ENCODE results near the gene MAGI3. TPM values are rescaled to one million over a fixed set of nuclear protein-coding genes. Genes with fewer than 3 reads are reported as not detected.

MAGI3 gene
- total RNA-seq, 3 donors from 2014 or later (not counting 1 experiment from before 2014, with no cell fraction given): 0.61 to 1.6 (median 0.66) TPM

GRCh38 chr1:113488576-113489177, 98.4 kb downstream of the MAGI3 start:
- TF ChIP-seq CTCF (IDR thresholded peaks at IDR 0.05): no peak
- peaks cover 24 to 32% of the 10 kb centered on the region in 2 donors for H3K9me3 Mint-ChIP-seq
- no peak for ATAC-seq

GRCh38 chr1:113490384-113490783, 100.1 kb downstream of the MAGI3 start:
- Histone ChIP-seq H3K27ac (ENCODE audit: low read length) (no peak overlapping the region), H3K4me1 (ENCODE audit: control insufficient read depth, insufficient read depth, low read length) (no peaks in the 10 kb centered on the region), H3K9me3 (ENCODE audit: control insufficient read depth, insufficient read depth, low read length) (peaks cover 4% of the 10 kb centered on the region), H3K4me3 (ENCODE audit: low read length) (no peak overlapping the region), H3K36me3 (ENCODE audit: control insufficient read depth, insufficient read depth, low read length) (no peaks in the 10 kb centered on the region), H3K27me3 (ENCODE audit: control insufficient read depth, insufficient read depth, low read length) (no peaks in the 10 kb centered on the region)
- WGBS (ENCODE audit: insufficient coverage): 75% methylated on average over 1 of the region's 1 CpG
- Mint-ChIP-seq H3K27me3 (ENCODE audit: low read depth in 2 of 2) (peaks cover 0 to 2% of the 10 kb centered on the region in 2 donors), H3K27ac (no peak overlapping the region), H3K36me3 (peaks cover 35% of the 10 kb centered on the region), H3K4me1 (no peaks in the 10 kb centered on the region), H3K4me3 (no peak overlapping the region), H3K9me3 (peaks cover 26 to 27% of the 10 kb centered on the region in 2 donors)
- intact Hi-C loops (cut with micrococcal nuclease): no loop called here
- ATAC-seq: no peak
- no peak for TF ChIP-seq CTCF (IDR thresholded peaks at IDR 0.05)
- DNase-seq: no peak

More at GRCh38 chr1:113488576-113489177, 98.4 kb downstream of the MAGI3 start:
- H3K4me3 ChIP-seq (ENCODE audit: low read length): no peak overlapping the region
- Mint-ChIP-seq H3K27me3 (ENCODE audit: low read depth in 2 of 2) (peaks cover 0 to 2% of the 10 kb centered on the region in 2 donors), H3K36me3 (peaks cover 39% of the 10 kb centered on the region), H3K4me3 (no peak overlapping the region), H3K4me1 (no peaks in the 10 kb centered on the region), H3K27ac (no peak overlapping the region)
- 86% methylated on average over 4 of the region's 4 CpGs for WGBS (ENCODE audit: insufficient coverage)
- DNase-seq: no peak
- intact Hi-C loops (cut with micrococcal nuclease): no loop called here
- H3K27me3 ChIP-seq (ENCODE audit: control insufficient read depth, insufficient read depth, low read length): no peaks in the 10 kb centered on the region
- H3K27ac ChIP-seq (ENCODE audit: low read length): no peak overlapping the region
- no peaks in the 10 kb centered on the region for H3K4me1 ChIP-seq (ENCODE audit: control insufficient read depth, insufficient read depth, low read length)
- peaks cover 4% of the 10 kb centered on the region for H3K9me3 ChIP-seq (ENCODE audit: control insufficient read depth, insufficient read depth, low read length)
- no peaks in the 10 kb centered on the region for H3K36me3 ChIP-seq (ENCODE audit: control insufficient read depth, insufficient read depth, low read length)

GRCh38 chr1:113493533-113493932, 103.2 kb downstream of the MAGI3 start:
- no peaks in the 10 kb centered on the region for H3K36me3 ChIP-seq (ENCODE audit: control insufficient read depth, insufficient read depth, low read length)

More at GRCh38 chr1:113493533-113493932, 103.2 kb downstream of the MAGI3 start:
- intact Hi-C loops (cut with micrococcal nuclease): no loop called here
- DNase-seq: no peak
- TF ChIP-seq CTCF (IDR thresholded peaks at IDR 0.05): no peak
- no peak for ATAC-seq
- Histone ChIP-seq H3K27me3 (ENCODE audit: control insufficient read depth, insufficient read depth, low read length) (no peaks in the 10 kb centered on the region), H3K27ac (ENCODE audit: low read length) (no peak overlapping the region), H3K9me3 (ENCODE audit: control insufficient read depth, insufficient read depth, low read length) (no peaks in the 10 kb centered on the region), H3K4me3 (ENCODE audit: low read length) (no peak overlapping the region), H3K4me1 (ENCODE audit: control insufficient read depth, insufficient read depth, low read length) (no peaks in the 10 kb centered on the region)
- no peaks in the 10 kb centered on the region for H3K4me1 Mint-ChIP-seq
- WGBS (ENCODE audit: insufficient coverage): 83% methylated on average over 3 of the region's 3 CpGs
- no peak overlapping the region for H3K27ac Mint-ChIP-seq
- H3K4me3 Mint-ChIP-seq: no peak overlapping the region
- H3K9me3 Mint-ChIP-seq: peaks cover 24 to 26% of the 10 kb centered on the region in 2 donors
- peaks cover 25% of the 10 kb centered on the region for H3K36me3 Mint-ChIP-seq
- peaks cover 0 to 2% of the 10 kb centered on the region in 2 donors for H3K27me3 Mint-ChIP-seq (ENCODE audit: low read depth in 2 of 2)

Data from natural killer cell (primary cell).